MM.1S (cell line): ENCODE results near the gene CIAO1.

Experiments
- DNase-seq: peaks from one replicate; pipeline ENCODE4 v3.0.0-alpha.2; 2015
- H2AFZ ChIP-seq: fragments of 300-600 bp; sonication (generic); 2 replicates; pipeline ENCODE4 v1.6.0; 2016; ENCODE audit warnings: antibody characterized with exemption, low read length
- H3F3A ChIP-seq: fragments of 300-600 bp; sonication (generic); 2 replicates; pipeline ENCODE4 v1.6.1; 2016; ENCODE audit warnings: mild to moderate bottlenecking, antibody characterized with exemption, low read length, moderate library complexity, mixed read lengths; ENCODE audit not compliant: insufficient read depth
- H3K27ac ChIP-seq: fragments of 300-600 bp; sonication (generic); 2 replicates; pipeline ENCODE4 v1.5.1; 2016; ENCODE audit warnings: mild to moderate bottlenecking, low read length
- H3K27me3 ChIP-seq: fragments of 300-600 bp; sonication (generic); replicated peaks from 2 replicates; pipeline ENCODE4 v1.6.0; 2016; ENCODE audit warnings: low read length; ENCODE audit not compliant: insufficient read depth
- H3K36me3 ChIP-seq: fragments of 300-600 bp; sonication (generic); replicated peaks from 2 replicates; pipeline ENCODE4 v1.6.1; 2016; ENCODE audit warnings: mild to moderate bottlenecking, low read length, mixed read lengths; ENCODE audit not compliant: insufficient read depth
- H3K4me1 ChIP-seq: fragments of 300-600 bp; sonication (generic); 2 replicates; pipeline ENCODE4 v1.6.1; 2016; ENCODE audit warnings: low read length, mixed read lengths
- H3K4me2 ChIP-seq: fragments of 300-600 bp; sonication (generic); 2 replicates; pipeline ENCODE4 v1.6.0; 2016; ENCODE audit warnings: low read depth, low read length
- H3K4me3 ChIP-seq: fragments of 300-600 bp; sonication (generic); 2 replicates; pipeline ENCODE4 v1.5.1; 2016; ENCODE audit warnings: low read length, mixed read lengths
- H3K79me2 ChIP-seq: fragments of 300-600 bp; sonication (generic); 2 replicates; pipeline ENCODE4 v1.6.1; 2016; ENCODE audit warnings: mixed run types, low read length, mixed read lengths
- H3K9ac ChIP-seq: fragments of 300-600 bp; sonication (generic); 2 replicates; pipeline ENCODE4 v1.6.1; 2016; ENCODE audit warnings: low read length, mixed read lengths
- H3K9me2 ChIP-seq: fragments of 300-600 bp; sonication (generic); replicated peaks from 2 replicates; pipeline ENCODE4 v1.6.1; 2016; ENCODE audit warnings: mild to moderate bottlenecking, low read length, mixed read lengths; ENCODE audit not compliant: insufficient read depth
- H3K9me3 ChIP-seq: fragments of 300-600 bp; sonication (generic); replicated peaks from 2 replicates; pipeline ENCODE4 v1.6.1; 2016; ENCODE audit warnings: mild to moderate bottlenecking, low read length, mixed read lengths; ENCODE audit not compliant: insufficient read depth
- H4K20me1 ChIP-seq: fragments of 300-600 bp; sonication (generic); 2 replicates; pipeline ENCODE4 v1.6.1; 2016; ENCODE audit warnings: mild to moderate bottlenecking, low read length, moderate library complexity, mixed read lengths; ENCODE audit not compliant: insufficient read depth
- EZH2 ChIP-seq: fragments of 300-600 bp; sonication (generic); optimal IDR thresholded peaks from 2 replicates; pipeline ENCODE3; 2017; ENCODE audit warnings: low read depth, mild to moderate bottlenecking, antibody characterized with exemption, low read length, mixed read lengths
- EZH2phosphoT487 ChIP-seq: fragments of 300-600 bp; sonication (generic); IDR thresholded peaks from 2 replicates; pipeline ENCODE4 v1.6.1; 2018; ENCODE audit warnings: antibody characterized with exemption, low read length
- TF ChIP-seq, protein P1 (sequence below): fragments of 300-600 bp; sonication (generic); IDR thresholded peaks from 2 replicates; pipeline ENCODE4 v1.5.1; 2016; ENCODE audit warnings: antibody characterized with exemption, low read length, mixed read lengths

Gene CIAO1

DNA sequence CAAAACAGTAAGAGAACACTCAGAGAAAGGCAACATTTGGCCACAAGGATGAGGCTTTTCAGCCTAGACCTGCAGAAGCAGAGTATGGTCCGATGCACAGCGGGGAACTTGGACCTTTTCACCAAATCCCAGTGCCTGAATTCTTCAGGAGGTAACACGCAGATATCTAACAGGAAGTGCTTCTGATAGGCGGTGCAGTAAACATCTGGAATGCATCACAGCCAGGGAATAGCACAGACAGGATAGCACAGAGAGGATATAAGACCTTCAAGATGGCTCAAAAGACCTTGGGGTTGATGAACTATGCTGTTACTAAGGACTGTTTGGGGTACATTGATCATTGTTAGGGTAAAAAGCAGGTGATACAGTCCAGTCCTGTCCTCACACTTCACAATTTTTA, 1.9 kb upstream of the CIAO1 start:
- H3K36me3 ChIP-seq = peaks cover 9% of the 10 kb centered on the region; the same call in 1 of the 2 replicates
- peaks cover 27% of the 10 kb centered on the region for H3F3A ChIP-seq
- no peak overlapping the region for H3K27ac ChIP-seq
- H3K27me3 ChIP-seq = no peaks in the 10 kb centered on the region
- no peak for DNase-seq
- H3K4me2 ChIP-seq = peak overlapping the region; percentile 91; the same call in 1 of the 2 replicates
- no peak overlapping the region for H2AFZ ChIP-seq
- H3K4me3 ChIP-seq = peak overlapping the region; percentile 100; the same call in 1 of the 2 replicates
- peak overlapping the region; percentile 87; the same call in 1 of the 2 replicates for H3K9ac ChIP-seq
- peaks cover 45% of the 10 kb centered on the region for H3K4me1 ChIP-seq
- H4K20me1 ChIP-seq = no peaks in the 10 kb centered on the region
- H3K9me2 ChIP-seq = no peaks in the 10 kb centered on the region
- TF ChIP-seq EZH2 = no peak
- TF ChIP-seq, protein P1, sequence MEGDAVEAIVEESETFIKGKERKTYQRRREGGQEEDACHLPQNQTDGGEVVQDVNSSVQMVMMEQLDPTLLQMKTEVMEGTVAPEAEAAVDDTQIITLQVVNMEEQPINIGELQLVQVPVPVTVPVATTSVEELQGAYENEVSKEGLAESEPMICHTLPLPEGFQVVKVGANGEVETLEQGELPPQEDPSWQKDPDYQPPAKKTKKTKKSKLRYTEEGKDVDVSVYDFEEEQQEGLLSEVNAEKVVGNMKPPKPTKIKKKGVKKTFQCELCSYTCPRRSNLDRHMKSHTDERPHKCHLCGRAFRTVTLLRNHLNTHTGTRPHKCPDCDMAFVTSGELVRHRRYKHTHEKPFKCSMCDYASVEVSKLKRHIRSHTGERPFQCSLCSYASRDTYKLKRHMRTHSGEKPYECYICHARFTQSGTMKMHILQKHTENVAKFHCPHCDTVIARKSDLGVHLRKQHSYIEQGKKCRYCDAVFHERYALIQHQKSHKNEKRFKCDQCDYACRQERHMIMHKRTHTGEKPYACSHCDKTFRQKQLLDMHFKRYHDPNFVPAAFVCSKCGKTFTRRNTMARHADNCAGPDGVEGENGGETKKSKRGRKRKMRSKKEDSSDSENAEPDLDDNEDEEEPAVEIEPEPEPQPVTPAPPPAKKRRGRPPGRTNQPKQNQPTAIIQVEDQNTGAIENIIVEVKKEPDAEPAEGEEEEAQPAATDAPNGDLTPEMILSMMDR = no peak
- TF ChIP-seq EZH2phosphoT487 = no peak
- no peaks in the 10 kb centered on the region for H3K9me3 ChIP-seq
- peaks cover 92% of the 10 kb centered on the region for H3K79me2 ChIP-seq

DNA sequence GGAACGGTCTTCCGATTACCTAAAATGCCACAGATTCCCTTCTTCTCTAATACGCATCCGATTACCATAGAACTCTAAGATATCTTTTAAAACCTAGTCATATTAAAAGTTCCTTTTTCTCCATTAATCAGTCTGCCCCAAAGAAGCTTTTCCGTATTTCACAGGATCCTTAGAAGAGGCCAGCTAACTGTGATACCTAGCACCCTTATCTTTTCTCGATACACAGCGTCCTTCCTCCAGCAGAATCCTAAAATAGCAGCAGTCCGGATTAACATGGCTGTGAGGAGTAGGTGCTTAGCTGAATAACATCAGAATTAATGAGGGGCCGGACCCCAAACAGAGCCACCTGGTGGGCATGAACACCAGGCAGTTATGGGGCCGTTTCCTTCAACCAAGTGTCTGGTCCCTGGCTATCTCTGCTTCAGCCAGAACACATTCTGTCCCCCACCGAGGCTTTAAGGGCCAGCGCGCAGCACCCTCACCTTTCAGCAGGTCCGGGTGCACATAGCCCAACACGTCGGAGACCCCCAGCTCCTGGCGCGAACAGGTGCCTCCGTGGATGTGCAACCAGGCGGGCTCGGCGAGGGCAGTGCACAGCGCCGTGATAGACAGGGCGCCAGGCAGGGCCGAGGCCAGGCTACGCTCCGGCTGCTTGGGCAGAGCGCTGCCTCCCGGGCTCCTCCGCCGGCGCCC, 1.2 kb upstream of the CIAO1 start:
- peak overlapping the region; percentile 100 for H3K4me3 ChIP-seq
- no peaks in the 10 kb centered on the region for H3K9me2 ChIP-seq
- H3F3A ChIP-seq = peaks cover 22% of the 10 kb centered on the region
- H3K79me2 ChIP-seq = peaks cover 87% of the 10 kb centered on the region
- no peaks in the 10 kb centered on the region for H3K27me3 ChIP-seq
- peak; percentile 37 for DNase-seq
- peak overlapping the region; percentile 87 for H3K9ac ChIP-seq
- peaks cover 11% of the 10 kb centered on the region; the same call in 1 of the 2 replicates for H3K36me3 ChIP-seq
- no peak overlapping the region for H3K27ac ChIP-seq
- no peaks in the 10 kb centered on the region for H4K20me1 ChIP-seq
- TF ChIP-seq, protein P1 = peak; percentile 52
- no peak for TF ChIP-seq EZH2
- no peak for TF ChIP-seq EZH2phosphoT487
- no peak overlapping the region for H2AFZ ChIP-seq
- peak overlapping the region; percentile 91 for H3K4me2 ChIP-seq
- no peaks in the 10 kb centered on the region for H3K9me3 ChIP-seq
- peaks cover 39% of the 10 kb centered on the region for H3K4me1 ChIP-seq

DNA sequence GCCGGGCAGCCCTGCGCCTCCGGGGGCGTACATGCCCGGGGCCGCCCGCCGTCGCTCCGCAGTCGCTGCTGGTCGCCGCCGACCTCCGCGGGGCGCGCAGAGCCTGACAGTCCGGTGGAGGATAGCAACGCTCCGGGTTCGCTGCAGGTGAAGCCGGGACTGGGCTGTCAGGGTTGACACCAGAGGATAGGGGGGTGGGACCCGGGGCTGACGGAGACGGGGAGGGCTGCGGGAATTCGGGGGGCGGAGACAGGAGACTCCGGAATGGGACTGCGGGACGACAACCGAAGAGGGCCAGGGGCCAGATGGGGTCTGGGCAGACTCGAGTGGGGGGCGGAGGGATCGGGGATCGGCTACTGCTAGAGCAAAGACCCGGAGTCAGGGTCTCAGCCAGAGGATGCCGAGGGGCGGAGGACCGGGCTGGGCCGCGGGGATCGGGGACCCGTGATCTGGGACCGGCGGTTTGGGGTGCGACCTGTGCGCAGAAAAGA, 631 bp upstream of the CIAO1 start:
- peaks cover 81% of the 10 kb centered on the region for H3K79me2 ChIP-seq
- H3K4me3 ChIP-seq = peak overlapping the region; percentile 100
- peaks cover 16% of the 10 kb centered on the region for H3F3A ChIP-seq
- peak; percentile 15 for DNase-seq
- no peaks in the 10 kb centered on the region for H4K20me1 ChIP-seq
- peak overlapping the region; percentile 49; the same call in 1 of the 2 replicates for H3K27ac ChIP-seq
- H3K9me3 ChIP-seq = no peaks in the 10 kb centered on the region
- TF ChIP-seq EZH2 (no peak), EZH2phosphoT487 (no peak)
- TF ChIP-seq, protein P1 = no peak
- no peaks in the 10 kb centered on the region for H3K27me3 ChIP-seq
- H3K9ac ChIP-seq = peak overlapping the region; percentile 87
- peaks cover 11% of the 10 kb centered on the region; the same call in 1 of the 2 replicates for H3K36me3 ChIP-seq
- H3K4me2 ChIP-seq = peak overlapping the region; percentile 91; the same call in 1 of the 2 replicates
- peak overlapping the region; percentile 71 for H2AFZ ChIP-seq
- peaks cover 33% of the 10 kb centered on the region for H3K4me1 ChIP-seq
- no peaks in the 10 kb centered on the region for H3K9me2 ChIP-seq
